Transverse colon (tissue), 4 donors: Measurements from ENCODE around the gene EDARADD.

Source experiments
- CTCF ChIP-seq, 5 experiments: fragments of 200-600 bp in 3 of 5; fragments of 450-650 bp in 2 of 5; sonication (generic) in 3 of 5; IDR thresholded peaks; 1 replicate in 2 of 5; 2 replicates in 3 of 5; pipeline ENCODE4 v1.5.1; 2016 to 2017; ENCODE audit warnings: antibody characterized with exemption in 5 of 5, inconsistent platforms in 3 of 5, mild to moderate bottlenecking in 2 of 5, moderate library complexity in 1 of 5
- EP300 ChIP-seq: sonication (generic); formaldehyde crosslinking; IDR thresholded peaks from one replicate; pipeline ENCODE4 v1.6.1; 2017; ENCODE audit warnings: antibody characterized with exemption, low read depth
- POLR2A ChIP-seq: fragments of 450-650 bp; IDR thresholded peaks from one replicate; pipeline ENCODE4 v1.6.1; 2016; ENCODE audit warnings: antibody characterized with exemption, mild to moderate bottlenecking, moderate library complexity
- POLR2AphosphoS5 ChIP-seq, 3 donors: sonication (generic); formaldehyde crosslinking; IDR thresholded peaks; one replicate each; pipeline ENCODE4 v1.6.1; 2016; ENCODE audit warnings: antibody characterized with exemption in 3 of 3

DNA sequence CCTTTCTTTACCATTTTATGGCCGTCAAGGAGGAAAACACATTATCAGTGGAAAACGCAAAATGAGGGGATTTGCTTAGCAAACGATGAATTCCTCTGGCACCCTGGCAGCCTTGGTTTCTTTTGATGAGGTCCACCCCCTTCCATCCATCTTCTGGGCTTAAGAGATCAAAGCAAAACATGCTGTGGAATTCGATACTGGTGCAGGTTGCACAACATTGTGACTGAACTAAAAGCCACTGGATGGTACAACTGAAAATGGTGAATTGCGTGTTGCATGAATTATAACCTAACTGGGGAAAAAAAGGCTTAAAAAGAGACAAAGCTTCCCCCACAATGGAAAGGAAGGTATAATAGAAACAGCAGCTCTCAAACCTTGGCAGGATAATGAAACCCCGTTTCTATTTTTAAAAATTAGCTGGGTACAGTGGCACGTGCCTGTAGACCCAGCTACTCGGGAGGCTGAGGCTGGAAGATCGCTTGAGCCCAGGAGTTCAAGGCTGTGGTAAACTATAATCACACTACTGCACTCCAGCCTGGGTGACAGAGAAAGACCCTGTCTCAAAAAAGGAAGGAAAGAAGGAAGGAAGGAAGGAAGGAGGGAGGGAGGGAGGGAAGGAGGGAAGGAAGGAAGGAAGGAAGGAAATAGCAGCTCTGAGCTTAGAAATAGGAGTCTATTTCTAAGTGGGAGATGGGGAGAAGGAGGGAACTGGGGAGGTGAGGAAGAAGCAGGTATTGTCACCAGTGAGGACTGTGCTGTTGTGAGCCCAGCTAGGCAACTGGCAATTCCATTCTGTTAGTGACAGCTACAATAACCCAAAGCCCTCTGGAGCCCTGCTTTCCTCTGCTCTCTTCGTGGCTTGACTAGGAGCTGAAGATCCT, 100.7 kb downstream of the EDARADD start:
- no peak for TF ChIP-seq CTCF (IDR thresholded peaks at IDR 0.05)
- no peak for TF ChIP-seq POLR2AphosphoS5 (IDR thresholded peaks at IDR 0.05)
- no peak for TF ChIP-seq POLR2A
- TF ChIP-seq EP300, result no peak
